ENCODE results near the gene ZNF521.

DNA sequence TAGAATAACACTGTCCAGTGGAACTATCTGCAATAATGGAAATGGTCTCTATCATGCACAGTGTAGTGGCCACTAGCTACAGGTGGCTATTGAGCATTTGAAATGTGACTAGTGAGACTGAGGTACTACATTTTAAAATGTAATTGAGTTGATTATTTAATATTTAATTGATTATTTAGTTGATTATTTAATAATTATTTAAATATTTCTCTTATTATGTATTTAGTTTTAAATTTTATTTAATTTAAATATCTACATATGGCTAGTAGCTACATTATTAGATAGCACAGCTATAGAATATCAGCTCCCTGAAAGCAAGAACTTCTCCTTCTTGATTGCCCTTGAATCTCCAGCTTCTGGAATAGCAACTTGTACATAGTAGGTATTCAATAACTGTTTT lies 12.8 kb upstream of the ZNF521 start:
- TF ChIP-seq, protein P1, sequence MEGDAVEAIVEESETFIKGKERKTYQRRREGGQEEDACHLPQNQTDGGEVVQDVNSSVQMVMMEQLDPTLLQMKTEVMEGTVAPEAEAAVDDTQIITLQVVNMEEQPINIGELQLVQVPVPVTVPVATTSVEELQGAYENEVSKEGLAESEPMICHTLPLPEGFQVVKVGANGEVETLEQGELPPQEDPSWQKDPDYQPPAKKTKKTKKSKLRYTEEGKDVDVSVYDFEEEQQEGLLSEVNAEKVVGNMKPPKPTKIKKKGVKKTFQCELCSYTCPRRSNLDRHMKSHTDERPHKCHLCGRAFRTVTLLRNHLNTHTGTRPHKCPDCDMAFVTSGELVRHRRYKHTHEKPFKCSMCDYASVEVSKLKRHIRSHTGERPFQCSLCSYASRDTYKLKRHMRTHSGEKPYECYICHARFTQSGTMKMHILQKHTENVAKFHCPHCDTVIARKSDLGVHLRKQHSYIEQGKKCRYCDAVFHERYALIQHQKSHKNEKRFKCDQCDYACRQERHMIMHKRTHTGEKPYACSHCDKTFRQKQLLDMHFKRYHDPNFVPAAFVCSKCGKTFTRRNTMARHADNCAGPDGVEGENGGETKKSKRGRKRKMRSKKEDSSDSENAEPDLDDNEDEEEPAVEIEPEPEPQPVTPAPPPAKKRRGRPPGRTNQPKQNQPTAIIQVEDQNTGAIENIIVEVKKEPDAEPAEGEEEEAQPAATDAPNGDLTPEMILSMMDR (CRISPR knock-in tag; IDR thresholded peaks at IDR 0.05) = no peak
- no peak for TF ChIP-seq NFE2 (CRISPR knock-in tag; IDR thresholded peaks at IDR 0.05)
- TF ChIP-seq SNAI1 (CRISPR knock-in tag; IDR thresholded peaks at IDR 0.05; ENCODE audit: borderline replicate concordance) = no peak
- no peak for TF ChIP-seq EED (CRISPR knock-in tag; IDR thresholded peaks at IDR 0.05)
- no peak for TF ChIP-seq NFE2L2 (IDR thresholded peaks at IDR 0.05; ENCODE audit: low read length)
- TF ChIP-seq POLR2AphosphoS5 (IDR thresholded peaks at IDR 0.05; ENCODE audit: low read depth, low read length) = no peak
- TF ChIP-seq, protein P2, sequence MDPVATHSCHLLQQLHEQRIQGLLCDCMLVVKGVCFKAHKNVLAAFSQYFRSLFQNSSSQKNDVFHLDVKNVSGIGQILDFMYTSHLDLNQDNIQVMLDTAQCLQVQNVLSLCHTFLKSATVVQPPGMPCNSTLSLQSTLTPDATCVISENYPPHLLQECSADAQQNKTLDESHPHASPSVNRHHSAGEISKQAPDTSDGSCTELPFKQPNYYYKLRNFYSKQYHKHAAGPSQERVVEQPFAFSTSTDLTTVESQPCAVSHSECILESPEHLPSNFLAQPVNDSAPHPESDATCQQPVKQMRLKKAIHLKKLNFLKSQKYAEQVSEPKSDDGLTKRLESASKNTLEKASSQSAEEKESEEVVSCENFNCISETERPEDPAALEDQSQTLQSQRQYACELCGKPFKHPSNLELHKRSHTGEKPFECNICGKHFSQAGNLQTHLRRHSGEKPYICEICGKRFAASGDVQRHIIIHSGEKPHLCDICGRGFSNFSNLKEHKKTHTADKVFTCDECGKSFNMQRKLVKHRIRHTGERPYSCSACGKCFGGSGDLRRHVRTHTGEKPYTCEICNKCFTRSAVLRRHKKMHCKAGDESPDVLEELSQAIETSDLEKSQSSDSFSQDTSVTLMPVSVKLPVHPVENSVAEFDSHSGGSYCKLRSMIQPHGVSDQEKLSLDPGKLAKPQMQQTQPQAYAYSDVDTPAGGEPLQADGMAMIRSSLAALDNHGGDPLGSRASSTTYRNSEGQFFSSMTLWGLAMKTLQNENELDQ (CRISPR knock-in tag; IDR thresholded peaks at IDR 0.05; ENCODE audit: borderline replicate concordance) = no peak
- TF ChIP-seq POLR2A (IDR thresholded peaks at IDR 0.05; ENCODE audit: insufficient read depth in 1 of 2, low read depth in 2 of 2, low read length in 2 of 2) = no peak
- TF ChIP-seq EZH2 (conservative IDR thresholded peaks at IDR 0.05; ENCODE audit: low read depth, low read length) = no peak
- TF ChIP-seq, protein P3, sequence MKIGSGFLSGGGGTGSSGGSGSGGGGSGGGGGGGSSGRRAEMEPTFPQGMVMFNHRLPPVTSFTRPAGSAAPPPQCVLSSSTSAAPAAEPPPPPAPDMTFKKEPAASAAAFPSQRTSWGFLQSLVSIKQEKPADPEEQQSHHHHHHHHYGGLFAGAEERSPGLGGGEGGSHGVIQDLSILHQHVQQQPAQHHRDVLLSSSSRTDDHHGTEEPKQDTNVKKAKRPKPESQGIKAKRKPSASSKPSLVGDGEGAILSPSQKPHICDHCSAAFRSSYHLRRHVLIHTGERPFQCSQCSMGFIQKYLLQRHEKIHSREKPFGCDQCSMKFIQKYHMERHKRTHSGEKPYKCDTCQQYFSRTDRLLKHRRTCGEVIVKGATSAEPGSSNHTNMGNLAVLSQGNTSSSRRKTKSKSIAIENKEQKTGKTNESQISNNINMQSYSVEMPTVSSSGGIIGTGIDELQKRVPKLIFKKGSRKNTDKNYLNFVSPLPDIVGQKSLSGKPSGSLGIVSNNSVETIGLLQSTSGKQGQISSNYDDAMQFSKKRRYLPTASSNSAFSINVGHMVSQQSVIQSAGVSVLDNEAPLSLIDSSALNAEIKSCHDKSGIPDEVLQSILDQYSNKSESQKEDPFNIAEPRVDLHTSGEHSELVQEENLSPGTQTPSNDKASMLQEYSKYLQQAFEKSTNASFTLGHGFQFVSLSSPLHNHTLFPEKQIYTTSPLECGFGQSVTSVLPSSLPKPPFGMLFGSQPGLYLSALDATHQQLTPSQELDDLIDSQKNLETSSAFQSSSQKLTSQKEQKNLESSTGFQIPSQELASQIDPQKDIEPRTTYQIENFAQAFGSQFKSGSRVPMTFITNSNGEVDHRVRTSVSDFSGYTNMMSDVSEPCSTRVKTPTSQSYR (CRISPR knock-in tag; IDR thresholded peaks at IDR 0.05; ENCODE audit: borderline replicate concordance) = no peak
- TF ChIP-seq FOXM1 (CRISPR knock-in tag; IDR thresholded peaks at IDR 0.05) = no peak
- TF ChIP-seq, protein P4, sequence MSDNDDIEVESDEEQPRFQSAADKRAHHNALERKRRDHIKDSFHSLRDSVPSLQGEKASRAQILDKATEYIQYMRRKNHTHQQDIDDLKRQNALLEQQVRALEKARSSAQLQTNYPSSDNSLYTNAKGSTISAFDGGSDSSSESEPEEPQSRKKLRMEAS (IDR thresholded peaks at IDR 0.05) = no peak
